HEK293 (cell line): ENCODE measurements around the gene ANKFN1.
"Not testable (repeated sequence)": the region's sequence is repeated elsewhere in the genome, so short reads cannot be mapped to it uniquely, and the experiment has no call there.

ENCODE experiments used
- TCF7L2 ChIP-seq: IDR thresholded peaks from 2 replicates; pipeline ENCODE4 v1.6.1; 2011; ENCODE audit warnings: low read depth, mild to moderate bottlenecking, inconsistent platforms, low read length, moderate library complexity, borderline replicate concordance
- ZBTB6 ChIP-seq: fragments of 450-650 bp; formaldehyde crosslinking; IDR thresholded peaks from 2 replicates; pipeline ENCODE4 v1.5.1; 2017; ENCODE audit warnings: missing biosample characterization, missing genetic modification characterization
- ZNF335 ChIP-seq: fragments of 450-650 bp; formaldehyde crosslinking; conservative IDR thresholded peaks from 2 replicates; pipeline ENCODE4 v1.5.1; 2016; ENCODE audit warnings: missing biosample characterization, missing genetic modification characterization
- ZNF747 ChIP-seq: fragments of 450-650 bp; formaldehyde crosslinking; IDR thresholded peaks from 2 replicates; pipeline ENCODE4 v1.5.1; 2016; ENCODE audit warnings: missing biosample characterization, missing genetic modification characterization

GRCh38 chr17:56288786-56289185 is 135.5 kb downstream of the ANKFN1 start:
- not testable (repeated sequence) for TF ChIP-seq ZBTB6 (tag by site-specific recombination); ZNF747 (tag by site-specific recombination); TCF7L2; ZNF335 (tag by site-specific recombination)
